ENCODE measurements around the gene GLRX5.

GLRX5 gene

DNA sequence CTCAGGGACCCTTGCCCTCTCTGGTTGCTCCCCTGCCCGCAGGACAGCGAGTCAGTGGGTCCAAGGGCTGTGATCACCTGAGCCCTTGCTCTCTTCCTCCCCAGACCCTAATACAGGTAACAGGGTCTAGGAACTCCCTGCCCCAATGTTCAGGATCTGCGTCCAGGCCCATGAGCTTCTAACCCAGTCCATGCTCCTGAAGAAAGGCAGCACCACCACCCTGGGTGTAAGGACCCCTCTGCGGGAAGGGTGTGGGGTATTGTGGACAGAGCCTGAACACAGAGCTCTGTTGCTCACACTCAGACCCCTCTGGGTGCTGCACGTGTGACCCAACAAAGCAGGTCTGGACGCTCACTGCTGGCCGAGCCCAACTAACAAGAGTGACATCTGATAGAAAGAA is 18.3 kb downstream of the GLRX5 start:
- Histone ChIP-seq H3K9me3 (replicated peaks; ENCODE audit: insufficient read depth, low read length) (no peaks in the 10 kb centered on the region), H3F3A (ENCODE audit: insufficient read depth, low read length) (no peaks in the 10 kb centered on the region), H2AFZ (ENCODE audit: low read length) (no peak overlapping the region), H3K4me3 (ENCODE audit: low read length) (no peak overlapping the region), H3K27me3 (replicated peaks; ENCODE audit: insufficient read depth, low read length) (no peaks in the 10 kb centered on the region), H3K4me2 (ENCODE audit: low read depth, low read length) (no peak overlapping the region), H3K79me2 (ENCODE audit: low read length) (no peaks in the 10 kb centered on the region), H4K20me1 (ENCODE audit: insufficient read depth, low read length) (no peaks in the 10 kb centered on the region), H3K27ac (ENCODE audit: low read length) (no peak overlapping the region), H3K4me1 (ENCODE audit: low read length) (no peaks in the 10 kb centered on the region), H3K9ac (ENCODE audit: low read length) (no peak overlapping the region), H3K9me2 (replicated peaks; ENCODE audit: insufficient read depth, low read length) (no peaks in the 10 kb centered on the region), H3K36me3 (replicated peaks; ENCODE audit: insufficient read depth, low read length) (no peaks in the 10 kb centered on the region)
- TF ChIP-seq, protein P1, sequence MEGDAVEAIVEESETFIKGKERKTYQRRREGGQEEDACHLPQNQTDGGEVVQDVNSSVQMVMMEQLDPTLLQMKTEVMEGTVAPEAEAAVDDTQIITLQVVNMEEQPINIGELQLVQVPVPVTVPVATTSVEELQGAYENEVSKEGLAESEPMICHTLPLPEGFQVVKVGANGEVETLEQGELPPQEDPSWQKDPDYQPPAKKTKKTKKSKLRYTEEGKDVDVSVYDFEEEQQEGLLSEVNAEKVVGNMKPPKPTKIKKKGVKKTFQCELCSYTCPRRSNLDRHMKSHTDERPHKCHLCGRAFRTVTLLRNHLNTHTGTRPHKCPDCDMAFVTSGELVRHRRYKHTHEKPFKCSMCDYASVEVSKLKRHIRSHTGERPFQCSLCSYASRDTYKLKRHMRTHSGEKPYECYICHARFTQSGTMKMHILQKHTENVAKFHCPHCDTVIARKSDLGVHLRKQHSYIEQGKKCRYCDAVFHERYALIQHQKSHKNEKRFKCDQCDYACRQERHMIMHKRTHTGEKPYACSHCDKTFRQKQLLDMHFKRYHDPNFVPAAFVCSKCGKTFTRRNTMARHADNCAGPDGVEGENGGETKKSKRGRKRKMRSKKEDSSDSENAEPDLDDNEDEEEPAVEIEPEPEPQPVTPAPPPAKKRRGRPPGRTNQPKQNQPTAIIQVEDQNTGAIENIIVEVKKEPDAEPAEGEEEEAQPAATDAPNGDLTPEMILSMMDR (IDR thresholded peaks at IDR 0.05; ENCODE audit: low read length), result no peak
- TF ChIP-seq EZH2phosphoT487 (IDR thresholded peaks at IDR 0.05; ENCODE audit: low read length), result no peak
- DNase-seq, result no peak

DNA sequence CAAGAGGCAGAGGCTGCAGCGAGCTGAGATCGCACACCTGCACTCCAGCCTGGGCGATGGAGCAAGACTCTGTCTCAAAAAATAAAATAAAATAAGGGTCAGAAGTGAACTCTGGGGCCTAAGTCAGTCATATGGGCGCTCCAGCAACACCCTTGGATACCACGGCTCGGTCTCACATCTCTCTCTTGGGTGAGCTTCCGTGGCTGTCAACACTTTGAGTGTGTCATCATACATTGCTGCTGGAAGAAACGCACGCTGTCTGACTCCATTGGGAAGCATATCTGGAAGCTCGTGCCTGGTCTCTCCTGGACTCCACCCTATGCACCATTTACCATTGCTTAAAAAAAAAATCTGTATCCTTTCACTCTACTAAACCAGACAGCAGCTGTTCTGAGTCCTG is 20.2 kb downstream of the GLRX5 start:
- Histone ChIP-seq H2AFZ (ENCODE audit: low read length) (no peak overlapping the region), H3K9ac (ENCODE audit: low read length) (no peak overlapping the region)
- DNase-seq, result no peak

GRCh38 chr14:95557291-95557690 is 22.4 kb downstream of the GLRX5 start:
- Histone ChIP-seq H3K27me3 (replicated peaks; ENCODE audit: insufficient read depth, low read length) (no peaks in the 10 kb centered on the region), H3K4me1 (ENCODE audit: low read length) (no peaks in the 10 kb centered on the region), H3F3A (ENCODE audit: insufficient read depth, low read length) (no peaks in the 10 kb centered on the region), H3K4me3 (ENCODE audit: low read length) (no peak overlapping the region), H3K27ac (ENCODE audit: low read length) (no peak overlapping the region), H2AFZ (ENCODE audit: low read length) (no peak overlapping the region), H3K9me2 (replicated peaks; ENCODE audit: insufficient read depth, low read length) (no peaks in the 10 kb centered on the region), H3K4me2 (ENCODE audit: low read depth, low read length) (no peak overlapping the region), H3K79me2 (ENCODE audit: low read length) (no peaks in the 10 kb centered on the region), H3K9ac (ENCODE audit: low read length) (no peak overlapping the region), H4K20me1 (ENCODE audit: insufficient read depth, low read length) (no peaks in the 10 kb centered on the region), H3K9me3 (replicated peaks; ENCODE audit: insufficient read depth, low read length) (no peaks in the 10 kb centered on the region), H3K36me3 (replicated peaks; ENCODE audit: insufficient read depth, low read length) (no peaks in the 10 kb centered on the region)
- TF ChIP-seq EZH2phosphoT487 (IDR thresholded peaks at IDR 0.05; ENCODE audit: low read length), result no peak
- no peak for TF ChIP-seq EZH2 (optimal IDR thresholded peaks at IDR 0.05; ENCODE audit: low read depth, low read length)
- TF ChIP-seq, protein P1 (IDR thresholded peaks at IDR 0.05; ENCODE audit: low read length), result no peak
- no peak for DNase-seq

More for the DNA sequence above, 20.2 kb downstream of the GLRX5 start:
- Histone ChIP-seq H4K20me1 (ENCODE audit: insufficient read depth, low read length) (no peaks in the 10 kb centered on the region), H3K27ac (ENCODE audit: low read length) (no peak overlapping the region), H3K36me3 (replicated peaks; ENCODE audit: insufficient read depth, low read length) (no peaks in the 10 kb centered on the region), H3K9me3 (replicated peaks; ENCODE audit: insufficient read depth, low read length) (no peaks in the 10 kb centered on the region), H3K9me2 (replicated peaks; ENCODE audit: insufficient read depth, low read length) (no peaks in the 10 kb centered on the region), H3K27me3 (replicated peaks; ENCODE audit: insufficient read depth, low read length) (no peaks in the 10 kb centered on the region), H3K4me3 (ENCODE audit: low read length) (no peak overlapping the region), H3K4me1 (ENCODE audit: low read length) (no peaks in the 10 kb centered on the region), H3K4me2 (ENCODE audit: low read depth, low read length) (no peak overlapping the region), H3K79me2 (ENCODE audit: low read length) (no peaks in the 10 kb centered on the region), H3F3A (ENCODE audit: insufficient read depth, low read length) (no peaks in the 10 kb centered on the region)
- TF ChIP-seq, protein P1 (IDR thresholded peaks at IDR 0.05; ENCODE audit: low read length), result no peak
- TF ChIP-seq EZH2phosphoT487 (IDR thresholded peaks at IDR 0.05; ENCODE audit: low read length) (no peak), EZH2 (optimal IDR thresholded peaks at IDR 0.05; ENCODE audit: low read depth, low read length) (no peak)

Measured in MM.1S (cell line).